ENCODE results near the gene RASA4B. TPM values are rescaled to one million over a fixed set of nuclear protein-coding genes. Genes with fewer than 3 reads are reported as not detected.

The RASA4B gene
- total RNA-seq, 6 donors from 2014 or later: 4.8 to 31.6 (median 22.3) TPM

DNA sequence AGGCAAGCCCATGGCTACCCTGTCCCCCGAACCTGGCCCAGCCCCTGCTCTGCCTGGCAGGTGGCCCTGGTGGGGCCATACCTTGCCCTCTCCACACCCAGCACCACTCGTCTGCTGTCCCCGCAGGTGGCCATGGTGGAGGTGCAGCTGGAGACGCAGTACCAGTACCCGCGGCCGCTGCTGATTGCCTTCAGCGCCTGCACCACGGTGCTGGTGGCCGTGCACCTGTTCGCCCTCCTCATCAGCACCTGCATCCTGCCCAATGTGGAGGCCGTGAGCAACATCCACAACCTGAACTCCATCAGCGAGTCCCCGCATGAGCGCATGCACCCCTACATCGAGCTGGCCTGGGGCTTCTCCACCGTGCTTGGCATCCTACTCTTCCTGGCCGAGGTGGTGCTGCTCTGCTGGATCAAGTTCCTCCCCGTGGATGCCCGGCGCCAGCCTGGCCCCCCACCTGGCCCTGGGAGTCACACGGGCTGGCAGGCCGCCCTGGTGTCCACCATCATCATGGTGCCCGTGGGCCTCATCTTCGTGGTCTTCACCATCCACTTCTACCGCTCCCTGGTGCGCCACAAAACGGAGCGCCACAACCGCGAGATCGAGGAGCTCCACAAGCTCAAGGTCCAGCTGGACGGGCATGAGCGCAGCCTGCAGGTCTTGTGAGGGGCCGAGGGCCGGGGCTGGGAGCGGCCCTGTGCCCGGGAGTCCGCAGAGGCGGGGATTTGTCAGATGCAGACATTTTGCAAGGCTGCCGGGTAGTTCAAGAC, 71.0 kb downstream of the RASA4B start:
- Histone ChIP-seq H3K27me3 (no peaks in the 10 kb centered on the region), H3K27ac (no peak overlapping the region), H3K9me3 (no peaks in the 10 kb centered on the region), H3K4me1 (peaks cover 0 to 3% (median 0%) of the 10 kb centered on the region in 4 donors), H3K4me3 (no peak overlapping the region), H3K36me3 (peaks cover 0 to 41% (median 33%) of the 10 kb centered on the region in 4 donors)
- DNase-seq (no peak), ATAC-seq (ENCODE audit: low FRiP score in 2 of 2) (no peak)
- TF ChIP-seq POLR2AphosphoS5 (IDR thresholded peaks at IDR 0.05) (no peak), POLR2A (IDR thresholded peaks at IDR 0.05) (no peak), EP300 (IDR thresholded peaks at IDR 0.05) (no peak)
- TF ChIP-seq, protein P1, sequence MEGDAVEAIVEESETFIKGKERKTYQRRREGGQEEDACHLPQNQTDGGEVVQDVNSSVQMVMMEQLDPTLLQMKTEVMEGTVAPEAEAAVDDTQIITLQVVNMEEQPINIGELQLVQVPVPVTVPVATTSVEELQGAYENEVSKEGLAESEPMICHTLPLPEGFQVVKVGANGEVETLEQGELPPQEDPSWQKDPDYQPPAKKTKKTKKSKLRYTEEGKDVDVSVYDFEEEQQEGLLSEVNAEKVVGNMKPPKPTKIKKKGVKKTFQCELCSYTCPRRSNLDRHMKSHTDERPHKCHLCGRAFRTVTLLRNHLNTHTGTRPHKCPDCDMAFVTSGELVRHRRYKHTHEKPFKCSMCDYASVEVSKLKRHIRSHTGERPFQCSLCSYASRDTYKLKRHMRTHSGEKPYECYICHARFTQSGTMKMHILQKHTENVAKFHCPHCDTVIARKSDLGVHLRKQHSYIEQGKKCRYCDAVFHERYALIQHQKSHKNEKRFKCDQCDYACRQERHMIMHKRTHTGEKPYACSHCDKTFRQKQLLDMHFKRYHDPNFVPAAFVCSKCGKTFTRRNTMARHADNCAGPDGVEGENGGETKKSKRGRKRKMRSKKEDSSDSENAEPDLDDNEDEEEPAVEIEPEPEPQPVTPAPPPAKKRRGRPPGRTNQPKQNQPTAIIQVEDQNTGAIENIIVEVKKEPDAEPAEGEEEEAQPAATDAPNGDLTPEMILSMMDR (IDR thresholded peaks at IDR 0.05): no peak
- 90 to 93% methylated on average over 22 to 41 of the region's 41 CpGs for WGBS, 2 donors

DNA sequence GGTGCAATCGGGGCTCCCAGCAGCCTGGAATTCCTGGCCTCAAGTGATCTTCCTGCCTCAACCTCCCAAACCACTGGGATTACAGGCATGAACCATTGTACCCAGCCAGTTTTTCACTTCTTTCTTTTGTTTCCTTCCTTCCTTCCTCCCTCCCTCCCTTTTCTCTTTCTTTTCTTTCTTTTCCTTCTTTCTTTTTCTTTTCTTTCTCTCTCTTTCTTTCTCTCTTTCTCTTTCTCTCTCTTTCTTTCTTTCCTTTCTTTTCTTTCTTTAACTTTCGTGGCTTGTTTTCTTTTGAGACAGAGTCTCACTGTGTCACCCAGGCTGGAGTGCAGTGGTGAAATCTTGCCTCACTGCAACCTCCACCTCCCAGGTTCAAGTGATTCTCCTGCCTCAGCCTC, 71.9 kb downstream of the RASA4B start:
- H3K9me3 ChIP-seq: no peaks in the 10 kb centered on the region
- H3K4me3 ChIP-seq: no peak overlapping the region
- H3K27me3 ChIP-seq: no peaks in the 10 kb centered on the region
- no peak overlapping the region for H3K27ac ChIP-seq
- peaks cover 0 to 44% (median 36%) of the 10 kb centered on the region in 4 donors for H3K36me3 ChIP-seq
- TF ChIP-seq EP300 (IDR thresholded peaks at IDR 0.05) (no peak), POLR2A (IDR thresholded peaks at IDR 0.05) (no peak), POLR2AphosphoS5 (IDR thresholded peaks at IDR 0.05) (no peak)
- TF ChIP-seq, protein P1 (IDR thresholded peaks at IDR 0.05): no peak
- no peak for DNase-seq
- H3K4me1 ChIP-seq: peaks cover 0 to 4% (median 2%) of the 10 kb centered on the region in 4 donors
- WGBS, 2 donors: 42 to 47% methylated on average over 2 of the region's 2 CpGs
- no peak for ATAC-seq (ENCODE audit: low FRiP score in 2 of 2)

DNA sequence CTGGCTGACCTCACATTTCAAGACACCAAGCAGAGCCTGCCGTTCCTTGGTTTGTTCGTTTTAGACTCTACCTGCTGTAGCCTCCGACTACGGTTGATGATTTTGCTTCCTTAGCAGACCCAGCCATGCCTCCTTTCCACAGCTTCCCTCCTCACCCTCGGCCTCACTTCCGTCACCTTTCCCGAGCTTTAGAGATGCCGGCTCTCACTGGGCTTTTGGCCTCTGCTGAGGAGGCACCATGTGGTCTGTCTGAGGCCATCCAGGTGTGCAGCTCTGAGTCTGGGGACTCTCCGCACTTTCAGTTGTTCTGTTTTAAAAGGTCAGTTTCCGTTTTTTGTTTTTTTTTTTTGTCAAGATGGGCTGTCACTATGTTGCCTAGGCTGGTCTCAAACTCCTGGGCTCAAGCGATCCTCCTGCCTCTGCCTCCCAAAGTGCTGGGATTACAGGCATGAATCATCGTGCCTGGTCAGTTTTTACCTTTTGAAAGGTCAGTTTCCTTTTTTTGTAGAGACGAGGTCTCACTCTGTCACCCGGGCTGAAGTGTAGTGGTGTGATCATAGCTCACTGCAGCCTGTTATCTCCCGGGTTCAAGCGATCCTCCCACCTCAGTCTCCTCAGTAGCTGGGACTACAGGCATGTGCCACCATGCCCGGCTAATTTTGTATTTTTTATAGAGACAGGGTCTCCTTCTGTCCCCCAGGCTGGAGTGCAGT, 72.5 kb downstream of the RASA4B start:
- peaks cover 0 to 45% (median 36%) of the 10 kb centered on the region in 4 donors for H3K36me3 ChIP-seq
- no peak for TF ChIP-seq EP300 (IDR thresholded peaks at IDR 0.05)
- TF ChIP-seq, protein P1 (IDR thresholded peaks at IDR 0.05): no peak
- no peak for TF ChIP-seq POLR2A (IDR thresholded peaks at IDR 0.05)
- no peak for TF ChIP-seq POLR2AphosphoS5 (IDR thresholded peaks at IDR 0.05)
- ATAC-seq (ENCODE audit: low FRiP score in 2 of 2) (no peak), DNase-seq (no peak)
- peaks cover 0 to 6% (median 3%) of the 10 kb centered on the region in 4 donors for H3K4me1 ChIP-seq
- no peak overlapping the region for H3K27ac ChIP-seq
- no peak overlapping the region for H3K4me3 ChIP-seq
- WGBS, 2 donors: 92 to 94% methylated on average over 17 of the region's 17 CpGs
- no peaks in the 10 kb centered on the region for H3K27me3 ChIP-seq
- no peaks in the 10 kb centered on the region for H3K9me3 ChIP-seq

DNA sequence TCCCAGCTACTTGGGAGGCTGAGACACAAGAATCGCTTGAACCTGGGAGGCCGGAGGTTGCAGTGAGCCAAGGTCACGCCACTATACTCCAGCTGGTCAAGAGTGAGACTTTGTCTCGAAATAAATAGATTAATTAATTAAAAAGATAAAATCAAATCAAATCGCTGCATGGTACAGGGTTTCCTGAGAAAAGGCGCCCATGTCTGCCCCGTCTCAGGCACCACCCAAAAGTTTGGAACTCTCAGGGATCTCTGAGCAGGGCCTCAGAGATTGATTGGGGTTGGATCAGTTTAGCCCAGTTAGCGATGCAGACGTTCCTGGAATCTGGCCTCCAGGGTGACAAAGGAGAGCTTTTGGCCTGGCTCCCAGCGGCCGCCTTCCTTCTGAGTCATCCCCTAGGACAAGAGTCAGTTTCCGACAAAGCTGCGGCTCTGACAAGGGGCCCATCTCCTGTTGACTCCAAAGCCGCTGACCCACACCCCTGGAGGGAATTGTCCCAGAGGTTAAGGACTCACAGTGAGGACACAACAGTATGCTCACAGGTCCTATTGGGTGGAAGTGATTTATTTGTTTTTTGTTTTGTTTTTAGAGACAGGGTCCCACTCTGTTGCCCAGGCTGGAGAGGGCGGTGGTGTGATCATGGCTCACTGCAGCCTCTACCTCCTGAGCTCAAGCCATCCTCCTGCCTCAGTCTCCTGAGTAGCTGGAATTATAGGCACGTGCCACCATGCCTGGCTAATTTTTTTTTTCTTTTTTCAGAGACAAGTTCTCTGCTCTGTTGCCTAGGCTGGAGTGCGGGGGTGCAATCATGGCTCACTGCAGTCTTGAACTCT, 77.4 kb downstream of the RASA4B start:
- Histone ChIP-seq H3K27me3 (no peaks in the 10 kb centered on the region), H3K27ac (peak overlapping the region; percentile 30 to 81 (median 55)), H3K4me1 (peaks cover 0 to 6% (median 3%) of the 10 kb centered on the region in 4 donors), H3K9me3 (no peaks in the 10 kb centered on the region), H3K36me3 (peaks cover 0 to 41% (median 21%) of the 10 kb centered on the region in 4 donors), H3K4me3 (no peak overlapping the region)
- 75 to 86% methylated on average over 17 of the region's 17 CpGs for WGBS, 2 donors
- ATAC-seq (ENCODE audit: low FRiP score in 2 of 2) (peak; percentile 55 to 63), DNase-seq (peak in 1 of 2 donors; percentile 44)
- TF ChIP-seq POLR2AphosphoS5 (IDR thresholded peaks at IDR 0.05): no peak
- TF ChIP-seq POLR2A (IDR thresholded peaks at IDR 0.05): no peak
- TF ChIP-seq, protein P1 (IDR thresholded peaks at IDR 0.05): no peak
- TF ChIP-seq EP300 (IDR thresholded peaks at IDR 0.05): no peak

Measured in upper lobe of left lung (tissue), 6 donors.